Measurements from ENCODE around the gene PRX. TPM values are rescaled to one million over a fixed set of nuclear protein-coding genes. Genes with fewer than 3 reads are reported as not detected.

The PRX gene
- total and polyA plus RNA-seq, 2 of the 13 experiments (the other 11 are each of a cell fraction or from before 2014, with no cell fraction given), result 0.66 TPM

DNA sequence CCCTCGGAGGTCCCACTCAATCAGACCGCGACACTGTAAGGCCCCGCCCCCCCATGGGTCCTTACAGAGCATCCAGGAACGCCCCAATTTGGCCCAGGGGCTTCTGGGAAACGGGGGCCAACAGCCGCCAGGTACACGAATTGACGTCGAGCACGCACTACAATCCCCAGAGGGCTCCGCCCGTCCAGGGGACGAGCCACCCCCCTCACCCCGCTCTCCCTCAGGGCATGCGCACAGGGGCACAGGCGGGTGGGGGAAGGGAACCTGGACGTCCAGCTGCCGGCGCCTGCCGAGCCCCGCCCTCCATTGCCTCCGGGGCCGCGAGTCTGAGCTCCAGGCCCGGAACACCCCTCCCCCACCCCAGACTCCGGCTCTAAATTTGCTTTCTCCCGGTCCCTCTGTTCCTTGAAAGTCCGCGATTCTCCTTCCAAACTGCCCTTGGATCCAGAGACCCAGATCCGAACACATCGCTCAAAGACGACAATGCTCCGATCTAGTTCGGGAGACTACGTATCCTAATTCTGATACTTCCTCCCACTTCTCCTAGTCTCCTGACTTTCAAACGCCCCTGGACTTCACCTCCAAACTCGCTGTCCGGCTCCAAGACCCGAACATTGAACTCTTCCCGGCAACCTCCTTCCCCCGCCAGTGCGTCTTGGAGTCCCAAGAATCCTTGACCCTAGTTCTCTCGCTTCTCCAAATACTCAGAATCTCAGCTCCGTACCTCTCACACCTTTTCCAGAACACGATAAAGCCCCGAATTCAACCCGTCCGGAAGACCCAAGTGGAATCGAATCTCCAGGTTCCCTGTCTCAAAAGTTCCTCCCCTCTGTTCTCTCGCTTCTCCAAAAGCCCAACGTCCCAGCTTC is 30.2 kb upstream of the PRX start:
- 2% methylated on average over 35 of the region's 52 CpGs for WGBS (ENCODE audit: low lambda C conversion rate)
- DNase-seq (ENCODE audit: low spot score) (peak; percentile 99), FAIRE-seq (peak; percentile 67), ATAC-seq (peak; percentile 85)
- Histone ChIP-seq H3K4me3 (replicated peaks in 1 of 3; ENCODE audit: insufficient read depth in 1 of 3, low read depth in 2 of 3, low read length in 3 of 3) (peak overlapping the region; percentile 88 to 99 (median 92)), H2AFZ (ENCODE audit: low read length) (no peak overlapping the region), H3K36me3 (replicated peaks in 1 of 2; ENCODE audit: control insufficient read depth in 1 of 2, insufficient read depth in 2 of 2, low read length in 2 of 2) (peaks cover 9 to 25% of the 10 kb centered on the region in 2 experiments; a peak in 4 of 5 replicates), H3K27ac (ENCODE audit: extremely low read length, insufficient read depth, low read length) (peak overlapping the region; percentile 98), H3K4me2 (ENCODE audit: low read depth, low read length) (peak overlapping the region; percentile 97), H3K27me3 (ENCODE audit: control insufficient read depth in 1 of 2, insufficient read depth in 2 of 2, low read length in 2 of 2) (peaks cover 0 to 5% of the 10 kb centered on the region in 2 experiments; a peak in 1 of 5 replicates), H3K79me2 (ENCODE audit: insufficient read depth, low read length) (peaks cover 27% of the 10 kb centered on the region), H3K9me3 (ENCODE audit: low read length) (no peaks in the 10 kb centered on the region), H3K4me1 (ENCODE audit: insufficient read depth, low read length) (peaks cover 12% of the 10 kb centered on the region), H4K20me1 (ENCODE audit: insufficient read depth, low read length) (peaks cover 13% of the 10 kb centered on the region), H3K9ac (ENCODE audit: insufficient read depth, low read depth, low read length) (peak overlapping the region; percentile 100)
- no TSS peak for BruUV-seq (replicated peaks)
- ChIA-PET CTCF (ENCODE audit: low intra/inter-chr PET ratio, low total read pairs) (interaction anchor here (0.9 kb wide), 1 partner anchor 18 kb away, joined by 4 read pairs; the partner anchor contains the start of gene SERTAD1), POLR2A (interaction anchor here (0.9 to 4.6 kb wide), 14 partner anchors 10 to 335 kb away, joined by 3 to 80 read pairs (median 6); partner anchors contain the start of genes ACTMAP, BLVRB, C19orf47 and PLD3)
- in situ Hi-C loops (cut with HindIII; ENCODE audit: extremely low pct_ligation_motif_present, low pct_unique_long_range_greater_than_20kb) (no loop called here), intact Hi-C loops (cut with micrococcal nuclease; ENCODE audit: unreplicated experiment) (loop anchor here (1.0 to 5.0 kb wide), 2 partner anchors 10 to 1041 kb away; no protein-coding TSS in a partner anchor)
- TF ChIP-seq, protein P1, sequence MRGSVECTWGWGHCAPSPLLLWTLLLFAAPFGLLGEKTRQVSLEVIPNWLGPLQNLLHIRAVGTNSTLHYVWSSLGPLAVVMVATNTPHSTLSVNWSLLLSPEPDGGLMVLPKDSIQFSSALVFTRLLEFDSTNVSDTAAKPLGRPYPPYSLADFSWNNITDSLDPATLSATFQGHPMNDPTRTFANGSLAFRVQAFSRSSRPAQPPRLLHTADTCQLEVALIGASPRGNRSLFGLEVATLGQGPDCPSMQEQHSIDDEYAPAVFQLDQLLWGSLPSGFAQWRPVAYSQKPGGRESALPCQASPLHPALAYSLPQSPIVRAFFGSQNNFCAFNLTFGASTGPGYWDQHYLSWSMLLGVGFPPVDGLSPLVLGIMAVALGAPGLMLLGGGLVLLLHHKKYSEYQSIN (CRISPR knock-in tag; IDR thresholded peaks at IDR 0.05; ENCODE audit: borderline replicate concordance), result no peak
- TF ChIP-seq, protein P2, sequence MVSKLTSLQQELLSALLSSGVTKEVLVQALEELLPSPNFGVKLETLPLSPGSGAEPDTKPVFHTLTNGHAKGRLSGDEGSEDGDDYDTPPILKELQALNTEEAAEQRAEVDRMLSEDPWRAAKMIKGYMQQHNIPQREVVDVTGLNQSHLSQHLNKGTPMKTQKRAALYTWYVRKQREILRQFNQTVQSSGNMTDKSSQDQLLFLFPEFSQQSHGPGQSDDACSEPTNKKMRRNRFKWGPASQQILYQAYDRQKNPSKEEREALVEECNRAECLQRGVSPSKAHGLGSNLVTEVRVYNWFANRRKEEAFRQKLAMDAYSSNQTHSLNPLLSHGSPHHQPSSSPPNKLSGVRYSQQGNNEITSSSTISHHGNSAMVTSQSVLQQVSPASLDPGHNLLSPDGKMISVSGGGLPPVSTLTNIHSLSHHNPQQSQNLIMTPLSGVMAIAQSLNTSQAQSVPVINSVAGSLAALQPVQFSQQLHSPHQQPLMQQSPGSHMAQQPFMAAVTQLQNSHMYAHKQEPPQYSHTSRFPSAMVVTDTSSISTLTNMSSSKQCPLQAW (CRISPR knock-in tag; IDR thresholded peaks at IDR 0.05), result peak; percentile 54; the same call in 1 of the 2 replicates
- TF ChIP-seq ATAD3A (CRISPR knock-in tag; IDR thresholded peaks at IDR 0.05), result no peak
- TF ChIP-seq ELF1 (CRISPR knock-in tag; IDR thresholded peaks at IDR 0.05), result peak; percentile 40; the same call in 1 of the 2 replicates
- TF ChIP-seq, protein P3, sequence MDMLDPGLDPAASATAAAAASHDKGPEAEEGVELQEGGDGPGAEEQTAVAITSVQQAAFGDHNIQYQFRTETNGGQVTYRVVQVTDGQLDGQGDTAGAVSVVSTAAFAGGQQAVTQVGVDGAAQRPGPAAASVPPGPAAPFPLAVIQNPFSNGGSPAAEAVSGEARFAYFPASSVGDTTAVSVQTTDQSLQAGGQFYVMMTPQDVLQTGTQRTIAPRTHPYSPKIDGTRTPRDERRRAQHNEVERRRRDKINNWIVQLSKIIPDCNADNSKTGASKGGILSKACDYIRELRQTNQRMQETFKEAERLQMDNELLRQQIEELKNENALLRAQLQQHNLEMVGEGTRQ (IDR thresholded peaks at IDR 0.05; ENCODE audit: low read depth, low read length), result no peak
- TF ChIP-seq, protein P3 (CRISPR knock-in tag; IDR thresholded peaks at IDR 0.05; ENCODE audit: borderline replicate concordance), result no peak
- TF ChIP-seq MBNL3 (CRISPR knock-in tag; conservative IDR thresholded peaks at IDR 0.05), result no peak
- no peak for TF ChIP-seq FOSL1 (CRISPR knock-in tag; IDR thresholded peaks at IDR 0.05; ENCODE audit: borderline replicate concordance)
- TF ChIP-seq PHB2 (IDR thresholded peaks at IDR 0.05; ENCODE audit: partially characterized antibody), result no peak
- TF ChIP-seq RARG (CRISPR knock-in tag; IDR thresholded peaks at IDR 0.05; ENCODE audit: low read depth), result no peak
- no peak for TF ChIP-seq ZNF180 (CRISPR knock-in tag; IDR thresholded peaks at IDR 0.05; ENCODE audit: borderline replicate concordance, low read depth)
- TF ChIP-seq, protein P4, sequence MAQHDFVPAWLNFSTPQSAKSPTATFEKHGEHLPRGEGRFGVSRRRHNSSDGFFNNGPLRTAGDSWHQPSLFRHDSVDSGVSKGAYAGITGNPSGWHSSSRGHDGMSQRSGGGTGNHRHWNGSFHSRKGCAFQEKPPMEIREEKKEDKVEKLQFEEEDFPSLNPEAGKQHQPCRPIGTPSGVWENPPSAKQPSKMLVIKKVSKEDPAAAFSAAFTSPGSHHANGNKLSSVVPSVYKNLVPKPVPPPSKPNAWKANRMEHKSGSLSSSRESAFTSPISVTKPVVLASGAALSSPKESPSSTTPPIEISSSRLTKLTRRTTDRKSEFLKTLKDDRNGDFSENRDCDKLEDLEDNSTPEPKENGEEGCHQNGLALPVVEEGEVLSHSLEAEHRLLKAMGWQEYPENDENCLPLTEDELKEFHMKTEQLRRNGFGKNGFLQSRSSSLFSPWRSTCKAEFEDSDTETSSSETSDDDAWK (CRISPR knock-in tag; IDR thresholded peaks at IDR 0.05), result no peak

Measured in HepG2 (cell line).